NCI-H1092 (cell line): ENCODE data around the gene DHRS3.
A peak's percentile ranks its signal among the peaks of the same experiment; 100 is the strongest.

Experiments
- DNase-seq: peaks from one replicate; lab custom pipeline; 2025; lab: John Stamatoyannopoulos, UW

DHRS3 gene

DNA sequence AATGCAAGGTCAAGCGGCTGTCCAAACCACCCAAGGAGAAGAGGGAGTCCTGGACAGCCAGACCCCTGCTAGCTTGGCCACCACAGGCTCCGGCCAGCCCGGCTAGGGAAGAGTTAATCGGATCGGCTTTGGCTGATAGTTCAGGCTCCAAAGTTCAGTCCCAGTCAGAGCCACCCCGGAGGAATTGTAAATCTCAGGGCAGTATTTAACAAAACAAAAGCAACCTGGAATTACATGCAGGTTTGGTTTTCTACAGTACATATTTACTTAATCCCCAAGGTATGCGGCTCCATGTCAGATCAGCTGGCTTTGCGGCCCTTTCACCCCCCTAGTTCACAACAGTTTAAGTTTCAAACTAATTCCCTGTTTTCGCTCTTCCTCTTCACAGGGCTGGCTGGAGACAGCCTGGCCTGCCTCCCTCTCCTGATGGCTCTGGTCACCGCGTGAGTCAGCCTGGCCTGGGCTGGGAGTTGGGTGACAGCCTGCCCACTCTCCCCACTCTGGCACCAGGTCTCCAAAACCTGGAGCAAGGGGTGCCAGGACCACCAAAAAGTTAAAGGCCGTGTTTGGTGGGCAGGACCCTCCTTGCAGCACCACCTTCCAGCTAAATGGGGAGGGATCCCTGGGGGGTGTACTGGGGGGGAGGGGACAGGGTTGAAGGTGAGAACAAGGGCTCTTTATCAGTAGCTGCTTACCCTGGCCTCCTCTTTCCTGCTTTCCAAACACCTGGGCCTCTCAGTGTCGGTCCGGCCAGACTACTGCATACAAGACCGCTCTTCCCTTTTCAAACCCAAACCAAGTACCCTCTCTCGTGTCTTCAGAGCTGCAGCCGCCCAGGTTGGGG, 1.9 kb downstream of the DHRS3 start:
- no peak for DNase-seq

DNA sequence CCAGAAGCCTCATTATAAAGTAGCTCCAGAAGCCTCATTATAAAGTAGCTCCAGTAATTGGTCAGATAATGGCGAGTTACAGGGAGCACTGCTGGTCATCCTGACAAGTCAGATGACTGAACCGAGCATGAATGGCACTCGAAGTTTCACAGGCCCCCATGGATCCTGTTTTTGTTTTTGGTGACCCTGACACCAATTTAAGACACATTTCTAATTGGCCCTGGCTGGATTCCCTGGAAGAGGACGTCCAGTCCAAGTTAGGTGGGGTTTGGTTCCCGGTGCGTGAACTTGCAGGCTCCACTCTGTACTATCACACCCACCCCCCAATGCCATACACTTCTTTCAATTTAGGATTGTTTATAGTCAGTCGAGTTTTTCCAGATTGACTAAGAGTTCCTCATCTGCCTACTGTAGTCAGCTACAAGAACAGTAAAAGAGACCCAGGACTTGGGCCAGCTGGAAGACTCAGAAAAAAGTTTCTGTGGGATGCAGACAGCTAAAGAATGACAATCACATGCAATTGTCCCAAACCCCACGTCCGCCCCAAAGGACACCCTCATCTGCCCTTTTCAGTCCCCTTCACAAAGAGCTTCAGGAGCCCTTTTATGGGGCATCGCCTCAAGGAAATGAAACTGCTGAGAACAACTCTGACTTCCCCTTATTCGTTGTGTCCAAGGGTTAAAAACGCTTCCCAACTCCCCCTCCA, 2.7 kb downstream of the DHRS3 start:
- DNase-seq: no peak

DNA sequence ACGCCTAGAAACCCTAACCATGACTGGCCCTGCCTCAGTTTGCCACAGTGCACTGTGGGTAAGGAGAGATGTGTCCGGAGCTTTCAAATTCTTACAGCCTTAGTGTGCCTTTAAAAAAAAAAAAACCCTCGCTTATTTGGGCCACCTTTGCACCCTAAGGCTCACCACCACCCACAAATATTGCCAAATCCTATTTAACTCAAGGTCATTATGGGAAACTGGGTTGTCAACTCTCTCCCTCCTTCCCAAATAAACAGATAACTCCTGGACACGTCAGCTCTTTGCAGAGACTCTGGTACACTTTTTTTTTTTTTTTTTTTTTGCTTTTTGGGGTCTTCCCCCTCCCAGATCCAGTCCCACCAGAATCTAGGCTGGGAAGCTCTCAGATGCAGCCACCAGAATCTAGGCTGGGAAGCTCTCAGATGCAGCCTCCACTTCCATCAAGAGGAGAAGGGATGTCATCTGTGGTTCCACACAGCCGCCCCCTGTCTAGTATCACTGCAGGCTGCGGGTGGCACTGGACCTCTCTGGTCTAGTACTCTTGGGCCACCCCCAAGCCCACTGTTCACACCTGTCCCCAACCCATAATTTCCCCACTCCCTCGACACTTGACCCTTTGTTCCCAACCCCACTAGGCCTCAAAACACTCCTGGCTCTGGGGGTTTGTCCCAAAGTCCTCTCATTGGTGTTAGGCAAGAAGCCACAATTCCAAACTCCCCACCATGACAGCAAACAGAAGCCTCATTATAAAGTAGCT, 3.4 kb downstream of the DHRS3 start:
- DNase-seq: no peak

DNA sequence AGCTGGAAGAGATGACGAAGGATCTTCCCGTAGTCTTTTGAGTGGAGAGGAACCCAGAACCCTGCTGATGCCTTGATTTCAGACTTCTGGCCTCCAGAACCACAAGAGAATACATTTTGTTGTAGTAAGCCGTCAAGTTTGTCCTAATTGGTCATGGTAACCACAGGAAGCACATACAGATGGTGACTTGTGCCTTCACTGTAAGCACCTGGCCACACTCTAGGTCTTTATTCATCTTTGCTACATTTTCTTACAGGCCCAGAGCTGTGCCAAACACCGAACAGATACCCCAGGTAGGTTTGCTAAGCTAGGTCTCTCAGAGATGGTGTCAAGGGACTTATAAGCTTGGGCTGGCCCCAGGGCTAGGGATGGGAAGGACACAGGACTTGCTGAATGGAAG, 4.8 kb downstream of the DHRS3 start:
- DNase-seq: no peak

- no peak for DNase-seq
Observed at GRCh38 chr1:12610941-12611340, 7.1 kb downstream of the DHRS3 start.

DNA sequence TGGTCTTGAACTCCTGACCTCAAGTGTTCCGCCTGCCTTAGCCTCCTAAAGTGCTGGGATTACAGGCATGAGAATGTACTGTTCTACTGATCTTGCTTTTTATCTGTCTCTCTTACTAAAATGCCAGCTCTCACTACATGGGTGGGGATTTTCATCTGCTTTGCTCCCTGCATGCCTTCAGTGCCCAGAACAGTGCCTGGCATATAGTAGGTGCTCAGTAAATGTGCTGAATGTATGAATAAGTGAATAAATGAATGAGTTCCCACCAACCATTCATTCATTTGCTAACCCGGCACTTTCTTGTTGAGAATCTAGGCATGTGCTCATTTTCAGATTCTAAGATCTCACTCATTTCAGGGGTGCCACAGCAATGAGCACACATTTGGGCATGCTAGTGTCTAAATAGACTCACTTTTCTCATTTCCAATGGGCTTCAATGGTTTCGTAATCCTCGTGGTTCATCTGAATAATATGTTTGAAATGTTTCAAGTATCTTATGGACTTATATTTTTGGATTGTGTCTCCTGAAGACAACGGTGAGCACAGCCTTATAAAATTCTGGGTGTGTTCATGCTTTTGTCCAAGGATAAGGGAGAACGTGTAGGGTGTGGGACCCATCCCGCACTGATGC, 7.6 kb downstream of the DHRS3 start:
- DNase-seq: no peak

DNA sequence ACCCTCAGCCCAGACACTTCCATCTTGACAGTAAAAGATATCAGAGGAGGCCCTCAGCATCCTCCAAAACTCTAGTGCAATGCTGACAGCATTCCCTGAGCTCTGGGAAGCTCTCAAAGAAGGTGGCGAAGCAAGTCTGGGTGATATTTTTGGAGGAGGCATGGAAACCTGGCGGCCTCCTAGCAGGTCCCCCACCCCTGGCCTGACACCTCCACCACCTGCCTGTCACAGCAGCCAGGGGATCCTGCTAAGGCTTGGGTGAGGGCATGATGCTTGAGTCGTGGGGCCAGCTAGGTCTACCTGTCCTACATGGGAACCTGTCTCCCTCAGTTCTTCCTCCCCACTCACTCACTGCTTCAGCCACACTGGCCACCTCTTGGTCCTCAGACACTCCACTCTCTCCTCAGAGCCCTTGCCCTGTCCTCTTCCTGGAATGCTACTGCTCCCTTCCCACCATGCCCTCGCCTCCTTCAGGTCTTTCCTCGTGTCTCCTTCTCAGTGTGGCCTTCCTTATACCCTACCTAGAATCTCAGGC, 8.5 kb downstream of the DHRS3 start:
- no peak for DNase-seq

- DNase-seq: no peak
Observed at GRCh38 chr1:12608311-12608957, 9.6 kb downstream of the DHRS3 start.

GRCh38 chr1:12607263-12607662, 10.7 kb downstream of the DHRS3 start:
- no peak for DNase-seq

GRCh38 chr1:12604986-12605385, 13.0 kb downstream of the DHRS3 start:
- no peak for DNase-seq

GRCh38 chr1:12604114-12604874, 13.7 kb downstream of the DHRS3 start:
- peak; percentile 6 for DNase-seq

DNA sequence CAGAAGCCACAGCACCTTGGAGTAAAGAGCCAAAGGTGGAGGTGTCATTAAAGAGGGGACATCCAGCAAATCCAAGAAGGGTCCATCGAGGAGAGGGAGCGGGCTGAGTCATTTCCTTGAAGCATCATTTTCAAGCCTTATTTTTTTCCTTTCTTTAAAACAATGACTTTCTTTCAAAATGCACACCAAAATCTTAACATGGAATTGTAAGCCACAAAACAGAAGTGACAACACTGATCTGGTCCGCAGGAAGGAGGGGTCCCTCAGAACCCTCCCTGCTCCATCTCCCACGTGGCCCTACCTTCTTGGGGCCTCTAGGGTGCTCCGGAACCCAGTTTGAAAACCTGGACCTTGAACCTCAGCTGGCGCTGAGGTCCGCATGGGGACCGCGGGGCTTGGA, 14.8 kb downstream of the DHRS3 start:
- no peak for DNase-seq

GRCh38 chr1:12602659-12603024, 15.4 kb downstream of the DHRS3 start:
- no peak for DNase-seq

- DNase-seq: no peak
Observed at GRCh38 chr1:12601700-12602658, 16.0 kb downstream of the DHRS3 start.

DNA sequence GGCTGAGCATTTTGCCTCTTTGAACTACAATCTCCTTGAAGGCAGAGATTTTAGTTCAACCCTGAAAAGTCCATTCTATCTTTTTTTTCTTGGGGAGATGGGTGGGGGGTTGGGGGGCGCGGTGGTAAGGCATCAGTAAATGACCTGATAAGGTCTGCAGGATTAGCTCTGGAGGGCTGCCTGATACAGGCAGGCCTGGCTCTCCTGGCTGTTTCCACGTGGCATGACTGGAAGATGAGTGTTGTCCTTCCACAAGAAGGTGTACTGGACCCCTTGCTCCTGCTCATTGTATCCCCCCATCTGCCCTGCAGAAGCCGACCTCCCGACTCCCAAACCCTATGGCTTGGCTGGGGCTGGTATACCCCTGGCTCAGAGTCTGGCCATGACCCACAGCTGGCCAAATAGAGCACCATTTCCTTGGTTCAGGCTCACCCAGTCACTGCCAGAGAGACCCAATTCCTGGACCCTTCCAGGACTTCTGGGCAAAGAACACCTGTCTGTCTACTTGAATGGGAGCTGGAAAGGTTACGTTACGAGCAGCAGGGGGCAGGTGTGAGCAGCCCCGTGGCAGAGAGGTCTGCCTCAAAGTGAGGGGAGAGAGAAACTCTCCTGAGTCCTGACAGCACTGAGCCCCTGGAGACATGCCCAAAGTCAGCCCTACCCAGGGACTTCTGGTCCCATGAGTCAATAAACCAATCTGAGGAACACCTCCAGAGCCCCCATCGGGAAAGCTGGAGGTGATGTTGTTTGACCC, 17.0 kb downstream of the DHRS3 start:
- DNase-seq: peak; percentile 26

- no peak for DNase-seq
Observed at GRCh38 chr1:12600335-12600734, 17.7 kb downstream of the DHRS3 start.

GRCh38 chr1:12599657-12600056, 18.4 kb downstream of the DHRS3 start:
- no peak for DNase-seq

DNA sequence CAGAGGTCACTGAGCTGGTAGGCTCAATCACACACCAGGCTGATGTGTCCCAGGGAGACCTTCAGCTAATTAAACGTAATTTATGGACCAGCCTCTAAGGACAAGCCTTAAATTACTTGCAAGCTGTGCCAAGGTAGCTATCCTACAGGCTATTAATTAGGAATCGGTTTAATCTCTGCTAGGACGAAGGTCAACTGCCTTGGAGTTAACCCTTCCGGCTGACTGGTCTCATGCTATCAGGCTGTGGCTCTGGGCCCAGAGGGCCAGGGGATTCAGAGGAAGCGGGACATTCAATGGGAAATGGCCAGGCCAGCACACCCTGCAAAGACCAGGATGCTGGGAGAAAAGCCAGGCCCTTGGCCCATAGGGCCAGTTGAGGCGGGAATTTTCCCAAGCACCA, 19.0 kb downstream of the DHRS3 start:
- DNase-seq: no peak

DNA sequence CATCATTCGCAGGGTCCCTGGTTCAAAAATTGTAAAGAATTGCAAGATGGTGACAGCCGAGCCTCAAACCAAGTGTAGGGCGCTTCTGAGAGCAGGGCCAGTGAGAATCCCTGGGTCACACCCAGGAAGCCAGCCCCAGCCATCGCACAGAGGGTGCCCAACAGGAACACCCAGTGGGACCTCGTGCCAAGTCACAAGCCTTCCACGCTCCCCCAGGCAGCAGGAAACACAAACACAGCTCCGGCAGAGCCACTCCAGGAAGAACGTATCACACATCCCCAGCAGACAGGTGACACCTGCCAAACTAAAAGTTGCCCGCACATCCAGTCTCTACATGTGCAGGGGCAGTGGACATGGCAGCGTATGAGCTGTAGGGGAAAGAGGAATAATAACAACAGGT, 20.2 kb downstream of the DHRS3 start:
- DNase-seq: no peak
